Epithelial cell of prostate (primary cell): ENCODE results near the gene ELFN1.

Experiments
- DNase-seq: peaks from one replicate; pipeline ENCODE4 v3.0.0-alpha.2; 2011; ENCODE audit warnings: low read depth, low spot score
- H3K27ac ChIP-seq: fragments of 450-650 bp; 2 replicates; pipeline ENCODE4 v1.5.1; 2017; ENCODE audit warnings: mild to moderate bottlenecking

Gene ELFN1

GRCh38 chr7:1674161-1675035, 4.3 kb downstream of the ELFN1 start:
- no peak for DNase-seq
- H3K27ac ChIP-seq = no peak overlapping the region

- H3K27ac ChIP-seq = no peak overlapping the region
- DNase-seq = no peak
Observed at GRCh38 chr7:1675036-1675671, 5.1 kb downstream of the ELFN1 start.

- H3K27ac ChIP-seq = no peak overlapping the region
- no peak for DNase-seq
Observed at GRCh38 chr7:1675673-1676549, 5.8 kb downstream of the ELFN1 start.

- DNase-seq = no peak
- H3K27ac ChIP-seq = no peak overlapping the region
Observed at GRCh38 chr7:1676550-1677078, 6.5 kb downstream of the ELFN1 start.

GRCh38 chr7:1677206-1678080, 7.4 kb downstream of the ELFN1 start:
- DNase-seq = no peak
- no peak overlapping the region for H3K27ac ChIP-seq

- H3K27ac ChIP-seq = no peak overlapping the region
- no peak for DNase-seq
Observed at GRCh38 chr7:1678081-1678543, 8.0 kb downstream of the ELFN1 start.

- DNase-seq = no peak
- no peak overlapping the region for H3K27ac ChIP-seq
Observed at GRCh38 chr7:1678571-1679325, 8.7 kb downstream of the ELFN1 start.

- DNase-seq = no peak
- no peak overlapping the region for H3K27ac ChIP-seq
Observed at GRCh38 chr7:1679326-1679965, 9.4 kb downstream of the ELFN1 start.

GRCh38 chr7:1679966-1680730, 10.1 kb downstream of the ELFN1 start:
- DNase-seq = no peak
- H3K27ac ChIP-seq = no peak overlapping the region

GRCh38 chr7:1681581-1681980, 11.5 kb downstream of the ELFN1 start:
- DNase-seq = no peak
- H3K27ac ChIP-seq = no peak overlapping the region

GRCh38 chr7:1685000-1685624, 15.0 kb downstream of the ELFN1 start:
- DNase-seq = no peak
- no peak overlapping the region for H3K27ac ChIP-seq

GRCh38 chr7:1688542-1688941, 18.5 kb downstream of the ELFN1 start:
- H3K27ac ChIP-seq = no peak overlapping the region
- no peak for DNase-seq

- H3K27ac ChIP-seq = no peak overlapping the region
- no peak for DNase-seq
Observed at GRCh38 chr7:1689311-1689710, 19.2 kb downstream of the ELFN1 start.

- H3K27ac ChIP-seq = no peak overlapping the region
- DNase-seq = no peak
Observed at GRCh38 chr7:1690359-1690958, 20.4 kb downstream of the ELFN1 start.

GRCh38 chr7:1691096-1691495, 21.0 kb downstream of the ELFN1 start:
- H3K27ac ChIP-seq = no peak overlapping the region
- no peak for DNase-seq

GRCh38 chr7:1691601-1692514, 21.8 kb downstream of the ELFN1 start:
- H3K27ac ChIP-seq = no peak overlapping the region
- peak; percentile 2 for DNase-seq
